Caco-2 (cell line): Measurements from ENCODE around the gene TRPC4. TPM values are rescaled to one million over a fixed set of nuclear protein-coding genes. Genes with fewer than 3 reads are reported as not detected.

ENCODE experiments used
- BruUV-seq: library from RNA; stranded (reverse); fragments of 400-500 nt; replicated peaks from 2 replicates; lab custom pipeline; 2021; lab: Mats Ljungman, UMichigan
- CTCF ChIA-PET: fragments of 300-600 bp; sonication (Branson Sonifier 250); formaldehyde crosslinking; loops from one replicate; lab custom pipeline; 2022; ENCODE audit warnings: antibody characterized with exemption; lab: Charles Lee
- POLR2A ChIA-PET: fragments of 300-600 bp; sonication (Branson Sonifier 250); formaldehyde crosslinking; loops from one replicate; lab custom pipeline; 2022; ENCODE audit warnings: antibody characterized with exemption; lab: Charles Lee
- DNase-seq, 2 experiments: peaks; one replicate each; pipeline versions ENCODE4 v3.0.0 to v3.0.0-alpha.2; 2020 to 2022
- H3K27me3 ChIP-seq: replicated peaks from 2 replicates; pipeline ENCODE4 v1.6.0; 2011; ENCODE audit warnings: low read length; ENCODE audit not compliant: control insufficient read depth, insufficient read depth
- H3K36me3 ChIP-seq: 2 replicates; pipeline ENCODE4 v1.5.1; 2011; ENCODE audit warnings: low read length; ENCODE audit not compliant: control insufficient read depth, insufficient read depth
- H3K4me1 ChIP-seq: fragments of 250-450 bp; sonication (Bioruptor Pico); 2 replicates; pipeline ENCODE4 v1.5.1; 2020; ENCODE audit warnings: mild to moderate bottlenecking
- H3K4me3 ChIP-seq: 2 replicates; pipeline ENCODE4 v1.5.1; 2011; ENCODE audit warnings: low read depth, mild to moderate bottlenecking, control low read depth, low read length
- H3K9me3 ChIP-seq: fragments of 250-450 bp; sonication (Bioruptor Pico); 2 replicates; pipeline ENCODE4 v1.5.1; 2020; ENCODE audit warnings: mild to moderate bottlenecking, moderate library complexity
- H3K27ac Mint-ChIP-seq: one replicate; pipeline ENCODE4 v1.8.0; 2022; ENCODE audit warnings: mixed read lengths; ENCODE audit not compliant: unreplicated experiment
- H3K27me3 Mint-ChIP-seq: one replicate; pipeline ENCODE4 v1.8.0; 2022; ENCODE audit warnings: mixed read lengths; ENCODE audit not compliant: insufficient read depth, unreplicated experiment
- H3K36me3 Mint-ChIP-seq: one replicate; pipeline ENCODE4 v1.8.0; 2022; ENCODE audit warnings: mild to moderate bottlenecking, mixed read lengths; ENCODE audit not compliant: insufficient read depth, unreplicated experiment
- H3K4me1 Mint-ChIP-seq: one replicate; pipeline ENCODE4 v1.8.0; 2022; ENCODE audit warnings: low read depth, mixed read lengths; ENCODE audit not compliant: unreplicated experiment
- H3K4me3 Mint-ChIP-seq: one replicate; pipeline ENCODE4 v1.8.0; 2022; ENCODE audit warnings: mild to moderate bottlenecking, moderate library complexity, mixed read lengths; ENCODE audit not compliant: unreplicated experiment
- H3K9me3 Mint-ChIP-seq: one replicate; pipeline ENCODE4 v1.8.0; 2022; ENCODE audit warnings: mixed read lengths; ENCODE audit not compliant: unreplicated experiment
- intact Hi-C: fragments of 100-400 bp; cut with micrococcal nuclease; formaldehyde crosslinking; loops from one replicate; pipeline ENCODE4 v1.10.0; 2022; ENCODE audit not compliant: unreplicated experiment
- total RNA-seq: library from RNA; stranded (reverse); gene quantifications from 2 replicates; pipeline ENCODE4 v1.2.3, GENCODE V29; 2022
- TF ChIP-seq, protein P1 (sequence below), 2 experiments: fragments of 200-600 bp in 1 of 2; IDR thresholded peaks; 1 replicate in 1 of 2; 2 replicates in 1 of 2; pipeline versions ENCODE4 v1.5.1 to v1.8.0; 2011 to 2022; ENCODE audit warnings: antibody characterized with exemption in 1 of 2, control low read depth in 1 of 2, inconsistent platforms in 1 of 2, low read depth in 1 of 2, low read length in 1 of 2, mild to moderate bottlenecking in 1 of 2, moderate library complexity in 1 of 2; ENCODE audit not compliant: insufficient read depth in 1 of 2, severe bottlenecking in 1 of 2, unreplicated experiment in 1 of 2

The TRPC4 gene
- total RNA-seq, 1 experiment from 2014 or later = not detected

DNA sequence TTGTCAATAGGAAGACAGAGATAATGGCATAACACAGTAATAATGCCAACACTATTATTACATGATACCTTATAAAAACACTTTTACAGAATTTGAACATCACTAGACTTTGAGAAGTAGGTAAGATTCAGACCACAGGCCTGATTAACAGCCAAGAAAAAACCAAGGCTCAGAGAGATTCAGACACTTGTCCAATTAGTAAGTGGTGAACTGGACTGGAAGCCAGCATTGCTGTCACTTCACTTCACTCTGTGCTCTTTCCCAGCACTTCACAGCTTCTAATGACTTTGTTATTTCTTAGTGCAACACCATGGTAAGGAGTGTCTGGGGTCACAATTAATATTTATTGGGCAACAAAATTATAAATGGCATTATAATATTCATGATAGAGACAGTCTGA lies 91.9 kb downstream of the TRPC4 start:
- H3K4me3 Mint-ChIP-seq = no peak overlapping the region
- H3K9me3 Mint-ChIP-seq = no peaks in the 10 kb centered on the region
- H3K27ac Mint-ChIP-seq = no peak overlapping the region
- ChIA-PET POLR2A (no interaction called here), CTCF (no interaction called here)
- H3K4me1 Mint-ChIP-seq = no peaks in the 10 kb centered on the region
- H3K27me3 ChIP-seq = no peaks in the 10 kb centered on the region
- no peaks in the 10 kb centered on the region for H3K36me3 Mint-ChIP-seq
- intact Hi-C loops = no loop called here
- no TSS peak for BruUV-seq
- TF ChIP-seq, protein P1, sequence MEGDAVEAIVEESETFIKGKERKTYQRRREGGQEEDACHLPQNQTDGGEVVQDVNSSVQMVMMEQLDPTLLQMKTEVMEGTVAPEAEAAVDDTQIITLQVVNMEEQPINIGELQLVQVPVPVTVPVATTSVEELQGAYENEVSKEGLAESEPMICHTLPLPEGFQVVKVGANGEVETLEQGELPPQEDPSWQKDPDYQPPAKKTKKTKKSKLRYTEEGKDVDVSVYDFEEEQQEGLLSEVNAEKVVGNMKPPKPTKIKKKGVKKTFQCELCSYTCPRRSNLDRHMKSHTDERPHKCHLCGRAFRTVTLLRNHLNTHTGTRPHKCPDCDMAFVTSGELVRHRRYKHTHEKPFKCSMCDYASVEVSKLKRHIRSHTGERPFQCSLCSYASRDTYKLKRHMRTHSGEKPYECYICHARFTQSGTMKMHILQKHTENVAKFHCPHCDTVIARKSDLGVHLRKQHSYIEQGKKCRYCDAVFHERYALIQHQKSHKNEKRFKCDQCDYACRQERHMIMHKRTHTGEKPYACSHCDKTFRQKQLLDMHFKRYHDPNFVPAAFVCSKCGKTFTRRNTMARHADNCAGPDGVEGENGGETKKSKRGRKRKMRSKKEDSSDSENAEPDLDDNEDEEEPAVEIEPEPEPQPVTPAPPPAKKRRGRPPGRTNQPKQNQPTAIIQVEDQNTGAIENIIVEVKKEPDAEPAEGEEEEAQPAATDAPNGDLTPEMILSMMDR (IDR thresholded peaks at IDR 0.05; ENCODE audit: insufficient read depth in 1 of 2, low read depth in 1 of 2, low read length in 1 of 2, severe bottlenecking in 1 of 2, unreplicated experiment in 1 of 2) = no peak
- H3K9me3 ChIP-seq = no peaks in the 10 kb centered on the region
- H3K27me3 Mint-ChIP-seq = peaks cover 5% of the 10 kb centered on the region
- no peak for DNase-seq
- no peak overlapping the region for H3K4me3 ChIP-seq
- H3K4me1 ChIP-seq = no peaks in the 10 kb centered on the region
- H3K36me3 ChIP-seq = no peaks in the 10 kb centered on the region

DNA sequence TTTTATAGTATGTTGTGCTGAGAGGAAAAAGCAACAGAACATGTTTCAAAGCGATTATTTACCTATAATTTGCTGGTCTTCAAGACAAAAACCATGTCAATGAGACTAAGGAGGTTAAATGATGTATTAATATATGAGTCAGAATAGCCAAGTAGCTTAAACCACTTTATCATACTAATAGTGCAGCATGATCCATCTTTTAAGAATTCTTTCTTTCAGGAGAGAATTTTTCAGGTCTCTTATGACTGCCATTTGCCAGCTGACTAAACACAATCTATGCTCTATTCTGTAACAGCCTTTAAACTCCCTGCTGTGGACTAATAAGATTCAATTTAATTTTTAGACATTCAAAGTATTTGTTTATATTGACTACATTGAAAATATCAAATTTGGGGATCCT lies 93.7 kb downstream of the TRPC4 start:
- Mint-ChIP-seq H3K4me1 (no peaks in the 10 kb centered on the region), H3K27me3 (peaks cover 5% of the 10 kb centered on the region), H3K4me3 (no peak overlapping the region), H3K9me3 (no peaks in the 10 kb centered on the region), H3K36me3 (no peaks in the 10 kb centered on the region), H3K27ac (no peak overlapping the region)
- no peaks in the 10 kb centered on the region for H3K4me1 ChIP-seq
- intact Hi-C loops = no loop called here
- no peaks in the 10 kb centered on the region for H3K36me3 ChIP-seq
- no peak for DNase-seq
- H3K27me3 ChIP-seq = no peaks in the 10 kb centered on the region
- CTCF ChIA-PET = no interaction called here
- no peak overlapping the region for H3K4me3 ChIP-seq
- no TSS peak for BruUV-seq
- H3K9me3 ChIP-seq = no peaks in the 10 kb centered on the region
- POLR2A ChIA-PET = no interaction called here
- TF ChIP-seq, protein P1 (IDR thresholded peaks at IDR 0.05; ENCODE audit: insufficient read depth in 1 of 2, low read depth in 1 of 2, low read length in 1 of 2, severe bottlenecking in 1 of 2, unreplicated experiment in 1 of 2) = no peak

DNA sequence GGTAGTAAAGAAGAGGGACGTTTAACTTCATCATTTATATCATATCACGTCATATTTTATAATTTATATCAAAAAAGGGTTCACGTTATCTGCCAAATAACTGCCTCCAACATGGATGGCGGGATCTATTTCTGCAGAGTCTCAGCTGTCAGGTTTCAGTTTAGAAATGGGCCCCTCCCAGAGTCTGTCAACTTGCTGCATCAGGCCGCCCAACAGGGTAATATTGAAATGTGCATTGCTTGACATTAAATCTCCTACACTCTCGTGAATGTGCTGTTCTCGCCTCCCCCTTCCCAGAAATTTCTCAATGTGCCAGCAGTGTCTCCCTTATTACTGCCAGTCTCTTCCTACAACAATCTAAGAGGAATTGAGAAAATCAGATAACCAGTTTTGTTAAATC lies 96.9 kb downstream of the TRPC4 start:
- H3K4me3 ChIP-seq = no peak overlapping the region
- no peaks in the 10 kb centered on the region for H3K36me3 ChIP-seq
- CTCF ChIA-PET = no interaction called here
- no peaks in the 10 kb centered on the region for H3K4me1 ChIP-seq
- no peaks in the 10 kb centered on the region for H3K9me3 ChIP-seq
- TF ChIP-seq, protein P1 (IDR thresholded peaks at IDR 0.05; ENCODE audit: insufficient read depth in 1 of 2, low read depth in 1 of 2, low read length in 1 of 2, severe bottlenecking in 1 of 2, unreplicated experiment in 1 of 2) = no peak
- no TSS peak for BruUV-seq
- no peak overlapping the region for H3K27ac Mint-ChIP-seq
- H3K27me3 Mint-ChIP-seq = peaks cover 5% of the 10 kb centered on the region
- no peak for DNase-seq
- no peaks in the 10 kb centered on the region for H3K36me3 Mint-ChIP-seq
- no peaks in the 10 kb centered on the region for H3K4me1 Mint-ChIP-seq
- POLR2A ChIA-PET = no interaction called here
- no peak overlapping the region for H3K4me3 Mint-ChIP-seq
- intact Hi-C loops = no loop called here
- H3K9me3 Mint-ChIP-seq = no peaks in the 10 kb centered on the region
- no peaks in the 10 kb centered on the region for H3K27me3 ChIP-seq
